Measurements from ENCODE around the gene ZNF266. TPM values are rescaled to one million over a fixed set of nuclear protein-coding genes. Genes with fewer than 3 reads are reported as not detected.

ZNF266 gene
- 10 to 100 TPM; 19.6 to 41.6 (median 23.5) TPM for total RNA-seq

DNA sequence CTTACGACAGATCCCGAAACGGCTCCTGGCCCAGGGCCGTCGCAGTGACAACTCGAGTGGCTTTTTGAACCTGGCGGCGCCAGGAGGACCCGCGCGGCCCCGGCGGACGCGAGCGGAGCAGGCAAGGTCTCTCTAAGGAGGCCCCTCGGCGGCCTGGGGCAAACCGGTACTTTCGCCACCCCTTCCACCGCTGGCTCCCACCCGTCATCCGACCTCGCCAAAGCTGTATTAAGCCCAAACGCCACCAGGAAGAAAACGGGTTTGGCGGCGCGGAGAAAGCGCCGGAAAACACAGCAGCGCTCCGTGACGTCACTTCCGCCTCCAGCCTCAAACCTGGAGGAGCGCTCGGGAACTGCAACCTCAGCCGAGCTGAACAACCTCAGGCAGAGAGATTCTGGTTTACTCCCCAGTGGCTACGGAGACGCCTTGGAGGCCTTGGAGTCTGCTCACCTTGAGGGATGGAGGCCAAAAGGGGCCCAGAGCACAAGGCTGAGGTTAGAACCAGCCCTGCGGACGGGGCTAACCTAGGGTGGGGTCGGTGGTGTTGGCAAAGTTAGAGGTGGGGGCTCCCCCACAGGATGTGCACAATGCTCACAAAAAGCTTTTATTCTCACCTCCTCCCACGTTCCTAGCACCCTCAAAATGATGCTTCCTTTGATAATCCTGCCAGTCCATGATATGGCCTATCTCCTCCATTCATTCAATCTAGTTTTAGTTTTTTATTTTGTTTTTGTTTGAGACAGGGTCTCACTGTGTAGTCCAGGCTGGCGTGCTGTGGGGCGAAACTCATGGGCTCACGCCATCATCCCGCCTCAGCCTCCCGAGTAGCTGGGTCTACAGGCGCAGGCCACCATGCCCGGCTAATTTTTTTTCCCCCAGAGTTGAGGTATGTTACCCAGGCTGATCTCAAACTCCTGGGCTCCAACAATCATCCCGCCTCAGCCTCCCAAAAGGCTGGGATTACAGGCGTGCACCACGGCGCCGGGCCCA lies at the start of gene ZNF266:
TSS of gene ZNF266 (minus strand) at position 295 of the 990 bp plus-strand sequence. CDS start 15,484 bp downstream, outside the sequence.
- no peak for TF ChIP-seq CTCF (IDR thresholded peaks at IDR 0.05; ENCODE audit: low read depth)

- TF ChIP-seq CTCF (IDR thresholded peaks at IDR 0.05; ENCODE audit: low read depth): no peak
Observed at GRCh38 chr19:9485140-9485539, 49.8 kb upstream of the ZNF266 start.

DNA sequence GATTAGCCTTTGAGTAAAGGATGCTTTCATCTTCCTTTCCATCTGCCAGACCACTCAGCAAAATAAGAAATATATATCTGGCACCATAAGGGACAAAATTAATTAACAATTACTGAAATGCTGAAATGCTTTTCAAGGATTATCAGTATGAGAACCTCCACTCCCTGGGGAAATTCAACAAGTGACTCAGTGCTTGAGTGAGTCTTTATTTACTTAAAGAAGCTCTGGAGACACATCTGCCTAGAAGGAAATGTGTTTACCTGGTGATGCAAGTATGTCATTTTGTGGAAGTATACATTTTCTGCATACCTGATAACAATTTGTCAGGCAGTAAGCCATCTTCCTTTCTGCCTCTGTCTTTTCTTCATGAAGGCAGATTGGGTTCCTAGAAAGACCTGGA lies 39.6 kb upstream of the ZNF266 start:
- no peak for TF ChIP-seq CTCF (IDR thresholded peaks at IDR 0.05; ENCODE audit: low read depth)

DNA sequence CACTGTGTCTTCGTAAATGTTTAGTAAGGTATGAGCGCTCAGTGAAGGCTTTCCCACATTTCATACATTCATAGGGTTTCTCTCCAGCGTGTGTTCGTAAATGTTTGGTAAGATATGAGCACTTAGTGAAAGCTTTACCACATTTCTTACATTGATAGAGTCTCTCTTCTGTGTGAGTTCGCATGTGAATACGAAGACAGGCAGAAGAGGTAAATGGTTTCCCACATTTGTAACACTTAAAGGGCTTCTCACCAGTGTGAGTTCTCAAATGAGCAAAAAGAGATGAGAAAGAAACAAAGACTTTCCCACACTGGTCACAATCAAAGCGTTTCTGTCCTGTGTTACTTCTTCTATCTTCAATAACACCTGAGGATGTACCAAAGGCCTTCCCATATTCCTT lies 31.8 kb upstream of the ZNF266 start:
- no peak for TF ChIP-seq CTCF (IDR thresholded peaks at IDR 0.05; ENCODE audit: low read depth)

GRCh38 chr19:9461938-9462337 lies 26.6 kb upstream of the ZNF266 start:
- TF ChIP-seq CTCF (IDR thresholded peaks at IDR 0.05; ENCODE audit: low read depth): no peak

DNA sequence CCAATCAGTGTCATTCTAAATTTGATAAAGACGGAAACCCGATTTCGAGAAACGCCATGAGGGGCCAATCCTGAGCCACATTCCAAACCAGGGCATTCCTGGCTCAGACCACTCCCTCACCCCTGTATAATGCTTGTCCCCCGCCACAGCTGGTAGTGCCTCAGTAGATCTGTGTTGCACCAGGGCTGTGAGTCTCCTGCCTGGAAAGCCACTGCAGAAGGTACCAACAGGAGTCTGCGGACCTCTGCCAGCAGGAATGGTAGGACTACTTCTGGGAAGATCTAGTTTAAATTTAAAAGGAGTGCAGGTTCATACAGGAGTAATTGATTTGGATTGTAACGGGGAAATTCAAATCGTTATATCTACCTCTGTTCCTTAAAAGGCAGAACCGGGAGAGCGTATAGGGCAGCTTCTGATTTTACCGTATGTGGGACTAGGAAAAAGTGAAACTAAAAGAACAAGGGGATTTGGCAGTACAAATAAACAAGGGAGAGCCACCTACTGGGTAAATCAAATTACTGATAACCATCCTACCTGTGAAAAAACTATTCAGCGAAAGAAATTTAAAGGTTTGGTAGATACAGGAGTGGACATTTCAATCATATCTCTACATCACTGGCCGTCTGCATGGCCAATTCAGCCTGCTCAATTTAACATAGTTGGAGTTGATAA lies 20.8 kb upstream of the ZNF266 start:
- TF ChIP-seq CTCF (IDR thresholded peaks at IDR 0.05; ENCODE audit: low read depth): no peak

DNA sequence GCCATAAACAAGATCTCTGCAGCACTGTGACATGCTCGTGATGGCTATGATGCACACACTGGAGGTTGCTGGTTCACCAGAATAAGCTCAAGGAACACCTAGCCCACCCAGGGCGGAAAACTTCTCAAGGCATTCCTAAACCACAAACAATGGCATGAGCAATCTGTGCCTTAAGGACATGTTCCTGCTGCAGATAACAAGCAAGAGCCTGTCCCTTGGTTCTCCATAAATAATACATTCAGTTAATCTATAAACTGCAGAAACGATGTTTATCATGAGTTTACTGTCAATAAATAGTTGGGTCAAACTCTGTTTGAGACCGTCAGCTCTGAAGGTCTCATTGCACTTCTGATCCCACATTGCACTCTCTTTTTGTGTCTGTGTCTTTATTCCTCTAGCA lies 18.6 kb upstream of the ZNF266 start:
- TF ChIP-seq CTCF (IDR thresholded peaks at IDR 0.05; ENCODE audit: low read depth): no peak

All from subcutaneous adipose tissue (tissue), 4 donors.